Keratinocyte (primary cell): ENCODE results near the gene GLT1D1.

ENCODE experiments used
- EZH2 ChIP-seq: IDR thresholded peaks from one replicate; pipeline ENCODE4 v1.6.1; 2012; ENCODE audit warnings: inconsistent platforms, mild to moderate bottlenecking, low read length, moderate library complexity
- TF ChIP-seq, protein P1 (sequence below), 3 experiments: IDR thresholded peaks in 1 of 3; conservative IDR thresholded peaks in 1 of 3; optimal IDR thresholded peaks in 1 of 3; 2 replicates in 2 of 3; 3 replicates in 1 of 3; pipeline versions ENCODE3 to v1.5.1; 2011; ENCODE audit warnings: low read length in 3 of 3, mild to moderate bottlenecking in 3 of 3, moderate library complexity in 2 of 3, control low read depth in 1 of 3, inconsistent platforms in 1 of 3; ENCODE audit not compliant: insufficient read depth in 2 of 3; ENCODE audit errors: extremely low read depth in 1 of 3

DNA sequence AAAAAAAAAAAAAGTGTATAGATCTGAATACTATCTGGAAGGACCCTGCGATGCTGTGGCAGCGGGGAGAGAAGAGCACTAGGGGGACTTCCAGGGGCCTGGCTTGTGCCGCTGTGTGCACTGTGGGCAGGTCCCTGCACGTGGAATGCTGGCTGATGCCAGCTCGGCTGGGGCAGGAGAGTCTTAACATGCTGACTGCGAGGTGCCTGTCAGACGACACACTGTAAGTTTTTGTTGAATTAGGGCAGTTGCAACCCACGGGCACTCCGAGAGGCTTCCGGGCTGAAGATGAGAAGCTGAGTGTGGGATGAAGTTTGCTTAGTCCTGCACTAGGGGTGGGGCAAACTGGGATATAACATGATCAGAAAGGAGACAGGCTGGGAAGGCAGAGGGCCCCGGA lies 10.7 kb downstream of the GLT1D1 start:
- TF ChIP-seq, protein P1, sequence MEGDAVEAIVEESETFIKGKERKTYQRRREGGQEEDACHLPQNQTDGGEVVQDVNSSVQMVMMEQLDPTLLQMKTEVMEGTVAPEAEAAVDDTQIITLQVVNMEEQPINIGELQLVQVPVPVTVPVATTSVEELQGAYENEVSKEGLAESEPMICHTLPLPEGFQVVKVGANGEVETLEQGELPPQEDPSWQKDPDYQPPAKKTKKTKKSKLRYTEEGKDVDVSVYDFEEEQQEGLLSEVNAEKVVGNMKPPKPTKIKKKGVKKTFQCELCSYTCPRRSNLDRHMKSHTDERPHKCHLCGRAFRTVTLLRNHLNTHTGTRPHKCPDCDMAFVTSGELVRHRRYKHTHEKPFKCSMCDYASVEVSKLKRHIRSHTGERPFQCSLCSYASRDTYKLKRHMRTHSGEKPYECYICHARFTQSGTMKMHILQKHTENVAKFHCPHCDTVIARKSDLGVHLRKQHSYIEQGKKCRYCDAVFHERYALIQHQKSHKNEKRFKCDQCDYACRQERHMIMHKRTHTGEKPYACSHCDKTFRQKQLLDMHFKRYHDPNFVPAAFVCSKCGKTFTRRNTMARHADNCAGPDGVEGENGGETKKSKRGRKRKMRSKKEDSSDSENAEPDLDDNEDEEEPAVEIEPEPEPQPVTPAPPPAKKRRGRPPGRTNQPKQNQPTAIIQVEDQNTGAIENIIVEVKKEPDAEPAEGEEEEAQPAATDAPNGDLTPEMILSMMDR (optimal IDR thresholded peaks at IDR 0.05 in 1 of 3, IDR thresholded peaks at IDR 0.05 in 1 of 3, conservative IDR thresholded peaks at IDR 0.05 in 1 of 3; ENCODE audit: extremely low read depth in 1 of 3, insufficient read depth in 2 of 3, low read length in 3 of 3) = no peak
- no peak for TF ChIP-seq EZH2
